Choroid plexus epithelial cell (primary cell): Measurements from ENCODE around the gene PGM5.

Experiments
- DNase-seq: peaks from one replicate; pipeline ENCODE4 v3.0.0-alpha.2; 2010; ENCODE audit warnings: low read depth
- H3K4me3 ChIP-seq: 2 replicates; pipeline ENCODE4 v1.5.1; 2011; ENCODE audit warnings: low read depth, mild to moderate bottlenecking, control low read depth, low read length, moderate library complexity
- TF ChIP-seq, protein P1 (sequence below): conservative IDR thresholded peaks from 2 replicates; pipeline ENCODE4 v1.5.1; 2011; ENCODE audit warnings: low read depth, mild to moderate bottlenecking, control low read depth, inconsistent platforms, low read length, moderate library complexity

Gene PGM5

DNA sequence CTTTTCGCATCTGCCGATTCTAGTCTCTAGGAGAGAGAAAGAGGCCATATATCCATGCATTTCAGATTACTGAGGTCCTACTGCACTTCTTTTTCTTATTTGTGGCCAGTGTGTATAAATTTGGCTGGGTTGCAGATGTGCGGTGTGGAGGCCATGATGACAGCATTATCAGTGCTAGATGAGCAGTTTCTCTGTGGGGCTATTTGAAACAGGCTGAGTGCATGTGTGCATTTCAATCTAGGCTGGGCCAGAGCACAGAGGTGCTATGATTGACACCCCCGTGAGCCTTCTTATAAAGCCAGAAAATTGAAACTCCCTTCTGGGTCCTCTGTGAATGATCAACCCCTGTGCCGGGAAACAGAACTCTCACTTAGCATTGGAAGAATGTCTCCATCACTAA lies 114.2 kb downstream of the PGM5 start:
- DNase-seq, result no peak
- no peak overlapping the region for H3K4me3 ChIP-seq
- TF ChIP-seq, protein P1, sequence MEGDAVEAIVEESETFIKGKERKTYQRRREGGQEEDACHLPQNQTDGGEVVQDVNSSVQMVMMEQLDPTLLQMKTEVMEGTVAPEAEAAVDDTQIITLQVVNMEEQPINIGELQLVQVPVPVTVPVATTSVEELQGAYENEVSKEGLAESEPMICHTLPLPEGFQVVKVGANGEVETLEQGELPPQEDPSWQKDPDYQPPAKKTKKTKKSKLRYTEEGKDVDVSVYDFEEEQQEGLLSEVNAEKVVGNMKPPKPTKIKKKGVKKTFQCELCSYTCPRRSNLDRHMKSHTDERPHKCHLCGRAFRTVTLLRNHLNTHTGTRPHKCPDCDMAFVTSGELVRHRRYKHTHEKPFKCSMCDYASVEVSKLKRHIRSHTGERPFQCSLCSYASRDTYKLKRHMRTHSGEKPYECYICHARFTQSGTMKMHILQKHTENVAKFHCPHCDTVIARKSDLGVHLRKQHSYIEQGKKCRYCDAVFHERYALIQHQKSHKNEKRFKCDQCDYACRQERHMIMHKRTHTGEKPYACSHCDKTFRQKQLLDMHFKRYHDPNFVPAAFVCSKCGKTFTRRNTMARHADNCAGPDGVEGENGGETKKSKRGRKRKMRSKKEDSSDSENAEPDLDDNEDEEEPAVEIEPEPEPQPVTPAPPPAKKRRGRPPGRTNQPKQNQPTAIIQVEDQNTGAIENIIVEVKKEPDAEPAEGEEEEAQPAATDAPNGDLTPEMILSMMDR, result no peak

DNA sequence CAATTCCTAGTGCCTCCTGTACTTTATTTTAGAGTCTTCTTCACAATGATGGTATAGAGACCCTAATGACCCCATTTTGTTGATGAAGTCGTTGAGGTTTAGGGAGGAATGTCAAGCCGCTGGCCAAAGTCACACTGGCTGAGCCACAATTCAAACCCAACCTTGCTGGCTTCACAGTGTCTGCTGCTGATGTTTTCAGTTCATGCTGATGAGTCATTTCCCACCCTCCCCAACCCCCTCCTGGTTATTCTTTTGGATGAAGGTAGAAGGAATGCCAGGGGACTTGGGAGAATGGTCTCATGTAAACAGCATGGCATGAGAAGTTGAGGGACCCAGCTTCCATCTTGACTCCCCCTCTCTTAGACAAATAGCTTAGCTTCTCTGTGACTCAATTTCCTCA lies 115.7 kb downstream of the PGM5 start:
- TF ChIP-seq, protein P1, result no peak
- DNase-seq, result no peak

DNA sequence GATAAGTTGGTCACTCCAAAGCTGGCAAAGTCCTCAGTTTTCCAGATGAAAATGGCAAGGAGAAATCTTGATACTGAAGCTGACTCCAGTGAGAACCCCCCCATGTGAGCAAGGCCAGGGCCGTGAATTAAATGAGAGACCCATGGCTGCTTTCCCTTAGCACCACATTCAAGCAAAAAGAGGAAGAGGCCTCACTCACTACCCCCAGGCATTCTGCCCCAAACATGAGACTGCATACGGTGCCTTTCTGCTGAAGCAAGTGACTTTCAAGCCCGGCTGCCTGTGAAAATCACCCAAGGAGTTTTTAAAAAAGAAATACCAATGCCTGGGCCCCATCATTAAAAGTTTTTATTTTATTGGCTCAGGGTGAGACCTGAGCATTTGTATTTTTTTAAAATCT lies 117.4 kb downstream of the PGM5 start:
- no peak for DNase-seq
- TF ChIP-seq, protein P1, result no peak
- no peak overlapping the region for H3K4me3 ChIP-seq

More for the DNA sequence above, 115.7 kb downstream of the PGM5 start:
- H3K4me3 ChIP-seq, result no peak overlapping the region

DNA sequence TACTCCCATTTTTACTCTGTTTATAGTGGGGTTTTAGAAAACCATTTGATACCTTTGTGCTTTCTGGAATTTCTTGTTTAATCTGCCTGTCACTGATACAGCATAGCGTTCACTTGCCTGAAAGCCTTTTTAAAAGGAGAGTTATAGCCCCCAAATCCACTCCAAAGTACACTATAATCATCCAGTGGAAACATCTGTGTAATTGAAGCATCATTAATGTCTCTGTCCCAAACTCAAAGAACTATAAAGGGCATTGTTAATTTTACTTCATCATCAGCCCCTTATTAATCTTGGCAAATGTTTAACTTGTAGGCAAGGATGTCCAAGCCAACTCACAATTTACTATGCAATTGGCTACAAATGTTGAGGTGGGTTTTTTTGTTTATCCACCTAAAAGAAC lies 120.0 kb downstream of the PGM5 start:
- TF ChIP-seq, protein P1, result no peak
- DNase-seq, result no peak
- H3K4me3 ChIP-seq, result no peak overlapping the region

DNA sequence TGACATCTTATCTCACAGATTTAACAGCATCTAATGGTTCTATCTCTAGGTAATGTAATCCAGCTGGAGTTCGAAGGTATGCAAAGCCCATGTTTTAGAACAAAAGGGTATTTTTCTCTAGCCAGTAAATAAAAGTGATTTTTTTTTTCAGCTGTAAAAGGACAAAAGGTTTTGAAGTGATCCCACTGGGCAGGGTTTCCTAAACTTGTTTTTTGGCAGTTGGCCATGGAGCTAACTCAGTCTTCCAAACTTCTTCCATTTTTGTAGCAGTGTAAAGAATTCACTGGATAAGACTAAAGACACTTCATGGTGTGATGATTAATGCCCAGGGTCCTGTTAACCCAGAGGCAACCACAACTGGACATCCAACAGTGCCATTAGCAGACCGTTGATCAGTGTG lies 120.4 kb downstream of the PGM5 start:
- DNase-seq, result no peak
- H3K4me3 ChIP-seq, result no peak overlapping the region
- TF ChIP-seq, protein P1, result no peak

DNA sequence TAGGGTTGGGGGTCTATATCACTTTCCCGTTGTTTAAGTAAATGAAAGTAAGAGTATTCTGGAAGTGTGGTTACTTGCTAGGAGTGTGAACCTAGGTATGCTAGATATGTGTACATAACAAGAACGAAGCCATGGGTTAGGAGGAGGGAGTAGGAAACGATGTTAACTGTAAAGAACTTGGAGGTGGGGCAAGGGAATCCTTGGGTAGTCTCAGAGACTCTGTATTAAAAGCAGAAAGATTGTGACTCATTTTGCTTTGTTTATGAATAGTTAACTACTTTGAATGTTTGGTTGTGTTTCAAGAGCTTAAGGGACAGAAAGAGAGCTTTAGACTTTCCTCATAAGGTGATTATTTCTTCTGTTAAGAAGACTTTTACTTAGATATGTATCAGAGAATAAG lies 124.4 kb downstream of the PGM5 start:
- TF ChIP-seq, protein P1, result no peak
- H3K4me3 ChIP-seq, result no peak overlapping the region
- no peak for DNase-seq

DNA sequence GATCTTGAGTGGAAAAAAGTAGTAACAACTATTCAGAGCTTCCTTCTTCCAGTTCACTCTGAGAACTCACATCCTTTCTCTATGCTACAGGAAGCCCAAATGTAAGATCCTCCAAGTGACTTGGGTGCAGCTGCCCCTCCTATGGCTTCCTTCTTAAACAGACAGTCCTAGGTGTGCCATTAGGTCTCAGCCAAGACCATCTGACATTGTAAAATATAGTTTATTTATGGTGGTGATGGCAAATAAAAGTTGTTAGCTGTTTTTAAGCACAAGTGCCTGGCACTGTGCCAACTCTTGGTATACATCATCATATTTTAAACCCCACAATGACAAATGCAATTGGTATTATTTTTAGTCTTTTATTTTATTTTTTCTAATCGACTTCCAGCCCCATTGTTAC lies 126.1 kb downstream of the PGM5 start:
- TF ChIP-seq, protein P1, result no peak
- DNase-seq, result no peak
- no peak overlapping the region for H3K4me3 ChIP-seq
